Body of pancreas (tissue), 4 donors: Measurements from ENCODE around the gene ANKRD44.

Experiments
- POLR2A ChIP-seq, 3 donors: fragments of 450-650 bp; IDR thresholded peaks; one replicate each; pipeline ENCODE4 v1.6.1; 2016; ENCODE audit warnings: antibody characterized with exemption in 3 of 3, mild to moderate bottlenecking in 2 of 3
- TF ChIP-seq, protein P1 (sequence below), 7 experiments: fragments of 450-650 bp in 4 of 7; fragments of 200-600 bp in 3 of 7; sonication (generic) in 3 of 7; IDR thresholded peaks; one replicate each; pipeline ENCODE4 v1.5.1; 2016 to 2019; ENCODE audit warnings: antibody characterized with exemption in 7 of 7

DNA sequence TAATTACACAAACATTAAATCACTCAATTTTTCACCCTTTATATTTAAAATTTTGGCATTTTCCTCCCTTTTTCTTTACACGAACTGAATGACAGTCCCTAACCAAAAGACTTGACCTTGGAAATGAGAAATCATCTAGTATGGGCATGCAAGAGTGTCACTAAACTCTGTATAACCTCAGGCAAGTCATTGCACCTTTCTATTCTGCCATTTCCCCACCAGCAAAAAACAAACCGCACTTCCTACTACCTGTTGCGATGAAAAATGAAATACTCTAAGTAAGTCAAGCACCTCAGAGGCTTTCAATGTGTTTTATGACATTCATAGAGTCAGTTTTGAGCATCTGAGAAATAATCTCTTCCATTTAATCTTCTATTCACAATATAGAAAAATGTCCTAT lies 44.1 kb downstream of the ANKRD44 start:
- TF ChIP-seq, protein P1, sequence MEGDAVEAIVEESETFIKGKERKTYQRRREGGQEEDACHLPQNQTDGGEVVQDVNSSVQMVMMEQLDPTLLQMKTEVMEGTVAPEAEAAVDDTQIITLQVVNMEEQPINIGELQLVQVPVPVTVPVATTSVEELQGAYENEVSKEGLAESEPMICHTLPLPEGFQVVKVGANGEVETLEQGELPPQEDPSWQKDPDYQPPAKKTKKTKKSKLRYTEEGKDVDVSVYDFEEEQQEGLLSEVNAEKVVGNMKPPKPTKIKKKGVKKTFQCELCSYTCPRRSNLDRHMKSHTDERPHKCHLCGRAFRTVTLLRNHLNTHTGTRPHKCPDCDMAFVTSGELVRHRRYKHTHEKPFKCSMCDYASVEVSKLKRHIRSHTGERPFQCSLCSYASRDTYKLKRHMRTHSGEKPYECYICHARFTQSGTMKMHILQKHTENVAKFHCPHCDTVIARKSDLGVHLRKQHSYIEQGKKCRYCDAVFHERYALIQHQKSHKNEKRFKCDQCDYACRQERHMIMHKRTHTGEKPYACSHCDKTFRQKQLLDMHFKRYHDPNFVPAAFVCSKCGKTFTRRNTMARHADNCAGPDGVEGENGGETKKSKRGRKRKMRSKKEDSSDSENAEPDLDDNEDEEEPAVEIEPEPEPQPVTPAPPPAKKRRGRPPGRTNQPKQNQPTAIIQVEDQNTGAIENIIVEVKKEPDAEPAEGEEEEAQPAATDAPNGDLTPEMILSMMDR (IDR thresholded peaks at IDR 0.05), result no peak
- no peak for TF ChIP-seq POLR2A (IDR thresholded peaks at IDR 0.05)
